ENCODE data around the gene COL28A1.

COL28A1 gene

GRCh38 chr7:7565018-7565680 is 29.5 kb upstream of the COL28A1 start:
- CTCF ChIA-PET: no interaction called here
- TF ChIP-seq ZNF518A (tag by site-specific recombination; conservative IDR thresholded peaks at IDR 0.05; ENCODE audit: low read depth): no peak
- no peak for TF ChIP-seq ZNF18 (tag by site-specific recombination; IDR thresholded peaks at IDR 0.05)
- TF ChIP-seq EGR2 (tag by site-specific recombination; IDR thresholded peaks at IDR 0.05; ENCODE audit: low read depth): peak; percentile 80
- no peak for TF ChIP-seq ZSCAN4 (tag by site-specific recombination; IDR thresholded peaks at IDR 0.05)
- TF ChIP-seq ZFHX2 (tag by site-specific recombination; conservative IDR thresholded peaks at IDR 0.05): peak; percentile 30
- POLR2A ChIA-PET: interaction anchor here (0.5 to 1.3 kb wide), 2 partner anchors 20 to 75 kb away, joined by 3 to 6 read pairs; partner anchors contain the start of gene UMAD1

GRCh38 chr7:7564323-7564780 is 28.7 kb upstream of the COL28A1 start:
- POLR2A ChIA-PET: interaction anchor here (1.3 kb wide), 1 partner anchor 76 kb away, joined by 6 read pairs; the partner anchor contains the start of gene UMAD1
- Histone ChIP-seq H3K4me1 (ENCODE audit: control insufficient read depth, insufficient read depth, low read length) (peaks cover 5% of the 10 kb centered on the region; the same call in 1 of the 2 replicates), H3K9me3 (ENCODE audit: control insufficient read depth, insufficient read depth, low read depth, low read length) (no peaks in the 10 kb centered on the region)
- TF ChIP-seq ZNF600 (tag by site-specific recombination; IDR thresholded peaks at IDR 0.05) (peak; percentile 81), KLF9 (tag by site-specific recombination; IDR thresholded peaks at IDR 0.05; ENCODE audit: low read depth) (no peak), HIC1 (tag by site-specific recombination; IDR thresholded peaks at IDR 0.05) (peak; percentile 85), ZBTB21 (tag by site-specific recombination; IDR thresholded peaks at IDR 0.05) (peak; percentile 78), ZNF658 (tag by site-specific recombination; IDR thresholded peaks at IDR 0.05) (no peak), ZNF2 (tag by site-specific recombination; IDR thresholded peaks at IDR 0.05) (0 out of 2 replicates have a peak, but pooled peaks have one; percentile 22), SETDB1 (IDR thresholded peaks at IDR 0.05; ENCODE audit: insufficient read length, low read length) (no peak), SCRT2 (tag by site-specific recombination; IDR thresholded peaks at IDR 0.05) (peak; percentile 33; the same call in 1 of the 2 replicates), ZNF335 (tag by site-specific recombination; conservative IDR thresholded peaks at IDR 0.05) (peak; percentile 61), HOXD13 (CRISPR knock-in tag; IDR thresholded peaks at IDR 0.05; ENCODE audit: borderline replicate concordance) (no peak), ZNF19 (tag by site-specific recombination; IDR thresholded peaks at IDR 0.05; ENCODE audit: low read depth) (no peak), ZNF394 (tag by site-specific recombination; IDR thresholded peaks at IDR 0.05; ENCODE audit: borderline replicate concordance) (peak; percentile 49; the same call in 1 of the 2 replicates), ZBTB49 (tag by site-specific recombination; IDR thresholded peaks at IDR 0.05; ENCODE audit: low read depth) (no peak)

More at GRCh38 chr7:7565018-7565680, 29.5 kb upstream of the COL28A1 start:
- Histone ChIP-seq H3K9me3 (ENCODE audit: control insufficient read depth, insufficient read depth, low read depth, low read length) (no peaks in the 10 kb centered on the region), H3K27ac (ENCODE audit: extremely low read depth, low read depth, low read length) (no peak overlapping the region), H3K4me1 (ENCODE audit: control insufficient read depth, insufficient read depth, low read length) (peaks cover 5% of the 10 kb centered on the region; the same call in 1 of the 2 replicates), H3K36me3 (ENCODE audit: control insufficient read depth in 2 of 2, insufficient read depth in 1 of 2, low read length in 2 of 2) (peaks cover 0 to 10% of the 10 kb centered on the region in 2 experiments; a peak in 1 of 3 replicates), H3K4me3 (ENCODE audit: low read depth, low read length) (no peak overlapping the region)

More at GRCh38 chr7:7564323-7564780, 28.7 kb upstream of the COL28A1 start:
- Histone ChIP-seq H3K4me3 (ENCODE audit: low read depth, low read length) (no peak overlapping the region), H3K27ac (ENCODE audit: extremely low read depth, low read depth, low read length) (no peak overlapping the region), H3K36me3 (ENCODE audit: control insufficient read depth in 2 of 2, insufficient read depth in 1 of 2, low read length in 2 of 2) (peaks cover 0 to 2% of the 10 kb centered on the region in 2 experiments; a peak in 1 of 3 replicates)
- CTCF ChIA-PET: no interaction called here
